ENCODE measurements around the gene PRKCA.

- TF ChIP-seq CTCF (IDR thresholded peaks at IDR 0.05) (no peak), POLR2A (IDR thresholded peaks at IDR 0.05) (no peak)
Measured at GRCh38 chr17:66812571-66812970, 510.2 kb downstream of the PRKCA start.

Data from uterus (tissue), 2 donors.